Amygdala (tissue), 56 donors: Measurements from ENCODE around the gene CYP2D6.
"Not testable (repeated sequence)": the region's sequence is repeated elsewhere in the genome, so short reads cannot be mapped to it uniquely, and the experiment has no call there.

Source experiments
- DNase-seq, 56 donors: peaks; one replicate each; lab custom pipeline; 2025; lab: John Stamatoyannopoulos, UW

The CYP2D6 gene

DNA sequence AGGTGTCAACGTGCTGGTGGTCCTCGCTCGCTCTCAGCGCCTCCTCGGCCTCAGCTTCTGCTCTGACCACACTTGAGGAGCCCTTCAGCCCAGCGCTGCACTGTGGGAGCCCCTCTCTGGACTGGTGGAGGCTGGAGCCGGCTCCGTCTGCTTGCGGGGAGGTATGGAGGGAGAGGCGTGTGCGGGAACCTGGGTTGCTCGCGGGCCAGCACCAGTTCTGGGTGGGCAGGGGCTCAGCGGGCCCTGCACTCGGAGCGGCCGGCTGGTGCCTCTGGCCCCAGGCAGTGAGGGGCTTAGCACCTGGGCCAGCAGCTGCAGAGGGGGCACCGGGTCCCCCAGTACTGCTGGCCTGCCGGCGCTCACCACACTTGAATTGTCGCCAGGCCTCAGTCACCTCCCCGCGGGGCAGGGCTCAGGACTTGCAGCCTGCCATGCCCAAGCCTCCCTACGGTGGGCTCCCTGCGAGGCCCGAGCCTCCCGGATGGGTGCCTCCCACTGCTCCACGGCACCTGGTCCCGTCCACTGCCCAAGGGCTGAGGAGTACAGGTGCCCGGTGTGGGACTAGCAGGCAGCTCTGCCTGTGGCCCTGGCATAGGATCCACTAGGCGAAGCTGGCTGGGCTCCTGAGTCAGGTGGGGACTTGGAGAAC lies 7.6 kb upstream of the CYP2D6 start:
- no peak for DNase-seq

DNA sequence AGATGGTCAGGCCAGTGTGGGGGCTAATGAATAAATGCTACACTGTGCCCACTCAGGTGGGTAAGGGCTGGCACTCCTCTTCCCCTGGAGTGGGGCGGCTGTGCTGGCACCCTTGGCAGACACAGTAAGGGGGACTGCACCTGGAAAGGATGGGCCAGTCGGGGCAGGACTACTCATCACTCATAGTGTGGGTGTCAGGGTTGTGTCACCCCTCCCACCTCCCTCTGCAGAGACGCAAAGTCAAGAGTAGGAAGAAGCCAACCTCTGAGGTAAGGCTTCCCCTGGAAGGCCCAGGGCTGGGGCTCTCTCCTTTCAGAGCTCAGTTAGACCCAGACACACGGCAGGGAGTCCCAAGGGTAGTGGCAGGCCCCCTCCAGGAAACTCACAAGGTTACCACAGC lies 5.1 kb upstream of the CYP2D6 start:
- not testable (repeated sequence) for DNase-seq

DNA sequence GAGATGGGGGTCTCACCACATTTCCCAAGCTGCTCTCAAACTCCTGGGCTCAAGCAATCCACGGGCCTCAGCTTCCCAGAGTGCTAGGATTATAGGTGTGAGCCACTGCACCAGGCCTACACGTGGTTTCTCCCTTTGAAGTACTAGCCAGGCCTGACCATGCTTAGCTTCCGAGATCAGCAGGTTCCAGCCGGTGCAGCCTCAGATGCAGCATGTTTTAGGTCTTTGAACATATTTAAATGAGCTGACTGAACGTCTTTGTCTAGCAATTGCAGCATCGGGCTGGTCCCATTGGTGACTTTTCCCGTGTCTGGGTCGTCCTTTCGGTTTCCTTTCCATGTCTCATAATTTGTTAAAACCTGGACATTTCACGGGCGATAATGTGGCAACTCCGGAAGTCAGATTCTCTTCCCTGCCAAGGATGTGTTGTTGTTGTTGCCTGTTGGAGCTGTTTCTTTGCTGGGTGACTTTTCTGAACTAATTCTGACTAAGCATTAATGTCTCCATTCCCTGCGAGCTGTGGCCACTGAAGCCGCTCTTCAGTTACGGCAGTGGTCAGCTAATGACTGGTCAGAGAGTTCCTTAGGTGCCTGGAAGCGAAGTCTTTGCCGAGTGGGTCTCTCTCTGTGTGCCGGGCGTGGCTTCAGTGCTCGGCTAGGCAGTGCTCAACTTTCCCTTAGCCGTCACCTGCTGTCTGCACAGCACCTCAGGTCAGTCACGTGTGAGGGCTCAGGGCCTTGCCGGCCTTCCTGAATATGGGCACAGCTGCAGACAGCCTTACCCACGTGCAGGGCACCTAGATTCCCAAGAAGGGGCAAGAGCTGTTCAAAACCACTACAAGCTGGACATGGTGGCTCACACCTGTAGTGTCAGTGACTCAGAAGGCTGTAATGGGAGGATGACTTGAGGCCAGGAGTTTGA lies 3.8 kb upstream of the CYP2D6 start:
- DNase-seq, result no peak

DNA sequence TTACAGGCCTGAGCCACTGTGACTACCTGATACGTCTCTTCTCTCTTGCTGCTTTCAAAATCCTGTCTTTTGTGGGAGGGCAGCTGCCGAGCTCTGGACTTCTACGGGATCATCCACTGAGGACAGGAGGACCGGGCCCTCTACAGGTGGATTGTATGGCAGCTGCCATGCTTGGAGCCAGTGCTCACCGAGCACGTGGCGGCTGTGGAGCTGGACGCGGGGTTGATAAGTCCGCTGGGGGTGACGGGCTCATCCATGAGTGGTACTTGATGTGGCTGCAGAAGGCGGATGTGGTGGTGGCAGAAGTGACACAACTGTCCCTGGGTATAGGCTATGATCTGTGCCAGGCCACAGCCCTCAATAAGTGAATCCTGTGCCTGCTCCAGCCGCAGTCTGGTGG lies 1.8 kb upstream of the CYP2D6 start:
- no peak for DNase-seq

DNA sequence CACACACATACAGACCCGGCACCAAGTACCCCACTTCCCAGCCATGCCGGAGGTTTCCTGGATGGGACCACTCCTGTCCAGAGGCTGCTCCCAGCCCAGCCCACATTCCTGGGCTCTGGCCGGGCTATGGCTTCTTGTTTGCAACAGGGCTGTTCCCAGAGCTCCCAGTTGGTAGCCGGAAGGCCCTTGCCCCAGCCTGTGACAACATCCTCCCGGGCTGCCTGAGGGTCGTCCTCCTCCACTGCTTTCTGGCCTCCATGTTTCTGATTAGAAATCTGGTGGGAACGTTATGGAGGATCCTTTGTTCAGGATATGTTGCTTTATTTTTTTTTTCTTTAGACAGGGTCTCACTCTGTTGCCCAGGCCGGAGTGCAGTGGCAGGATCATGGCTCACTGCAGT lies 952 bp upstream of the CYP2D6 start:
- no peak for DNase-seq

DNA sequence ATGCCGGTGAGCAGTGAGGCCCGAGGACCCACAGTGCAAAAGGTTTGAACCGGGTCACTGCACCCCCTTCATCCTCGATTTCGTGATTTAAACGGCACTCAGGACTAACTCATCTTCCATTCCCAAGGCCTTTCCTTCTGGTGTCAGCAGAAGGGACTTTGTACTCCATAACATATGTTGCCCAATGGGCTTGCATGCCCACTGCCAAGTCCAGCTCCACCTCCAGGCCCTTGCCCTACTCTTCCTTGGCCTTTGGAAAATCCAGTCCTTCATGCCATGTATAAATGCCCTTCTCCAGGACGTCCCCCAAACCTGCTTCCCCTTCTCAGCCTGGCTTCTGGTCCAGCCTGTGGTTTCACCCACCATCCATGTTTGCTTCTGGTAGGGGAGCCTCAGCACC lies 428 bp downstream of the CYP2D6 start:
- DNase-seq, result not testable (repeated sequence)

DNA sequence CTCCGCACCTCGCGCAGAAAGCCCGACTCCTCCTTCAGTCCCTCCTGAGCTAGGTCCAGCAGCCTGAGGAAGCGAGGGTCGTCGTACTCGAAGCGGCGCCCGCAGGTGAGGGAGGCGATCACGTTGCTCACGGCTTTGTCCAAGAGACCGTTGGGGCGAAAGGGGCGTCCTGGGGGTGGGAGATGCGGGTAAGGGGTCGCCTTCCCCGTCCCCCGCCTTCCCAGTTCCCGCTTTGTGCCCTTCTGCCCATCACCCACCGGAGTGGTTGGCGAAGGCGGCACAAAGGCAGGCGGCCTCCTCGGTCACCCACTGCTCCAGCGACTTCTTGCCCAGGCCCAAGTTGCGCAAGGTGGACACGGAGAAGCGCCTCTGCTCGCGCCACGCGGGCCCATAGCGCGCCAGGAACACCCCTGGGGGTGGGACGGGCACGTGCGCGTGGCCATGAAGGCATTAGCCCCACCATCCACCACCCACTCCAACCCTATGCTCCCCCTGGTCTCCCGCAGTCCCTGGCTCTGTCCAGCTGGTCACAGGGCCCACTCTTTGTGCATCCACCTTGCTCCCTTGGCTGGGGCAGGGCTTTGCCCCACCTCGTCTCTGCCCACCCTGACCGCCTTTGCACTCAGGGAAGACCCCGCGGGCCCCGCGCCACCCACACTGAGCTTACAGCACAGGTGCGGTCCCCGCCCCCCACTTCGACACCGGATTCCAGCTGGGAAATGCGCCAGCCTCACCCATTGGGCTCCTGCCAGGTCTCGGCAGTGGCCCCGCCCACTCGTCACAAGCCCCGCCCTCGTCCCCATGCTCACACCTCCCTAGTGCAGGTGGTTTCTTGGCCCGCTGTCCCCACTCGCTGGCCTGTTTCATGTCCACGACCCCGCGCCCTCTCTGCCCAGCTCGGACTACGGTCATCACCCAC lies 1.6 kb downstream of the CYP2D6 start:
- peak in 3 of 56 donors; percentile 17 to 57 (median 43) for DNase-seq

DNA sequence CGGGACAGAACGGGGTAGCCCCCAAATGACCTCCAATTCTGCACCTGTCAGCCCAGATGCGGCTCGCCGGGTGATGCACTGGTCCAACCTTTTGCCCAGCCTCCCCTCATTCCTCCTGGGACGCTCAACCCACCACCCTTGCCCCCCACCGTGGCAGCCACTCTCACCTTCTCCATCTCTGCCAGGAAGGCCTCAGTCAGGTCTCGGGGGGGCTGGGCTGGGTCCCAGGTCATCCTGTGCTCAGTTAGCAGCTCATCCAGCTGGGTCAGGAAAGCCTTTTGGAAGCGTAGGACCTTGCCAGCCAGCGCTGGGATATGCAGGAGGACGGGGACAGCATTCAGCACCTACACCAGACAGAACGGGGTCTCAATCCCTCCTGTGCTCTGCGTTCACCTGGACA lies 2.6 kb downstream of the CYP2D6 start:
- not testable (repeated sequence) for DNase-seq

DNA sequence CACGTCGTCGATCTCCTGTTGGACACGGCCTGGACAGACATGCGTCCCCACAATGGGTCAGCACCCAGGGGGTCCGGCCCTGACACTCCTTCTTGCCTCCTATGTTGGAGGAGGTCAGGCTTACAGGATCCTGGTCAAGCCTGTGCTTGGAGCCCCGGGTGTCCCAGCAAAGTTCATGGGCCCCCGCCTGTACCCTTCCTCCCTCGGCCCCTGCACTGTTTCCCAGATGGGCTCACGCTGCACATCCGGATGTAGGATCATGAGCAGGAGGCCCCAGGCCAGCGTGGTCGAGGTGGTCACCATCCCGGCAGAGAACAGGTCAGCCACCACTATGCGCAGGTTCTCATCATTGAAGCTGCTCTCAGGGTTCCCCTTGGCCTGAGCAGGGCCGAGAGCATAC lies 3.0 kb downstream of the CYP2D6 start:
- DNase-seq, result no peak

DNA sequence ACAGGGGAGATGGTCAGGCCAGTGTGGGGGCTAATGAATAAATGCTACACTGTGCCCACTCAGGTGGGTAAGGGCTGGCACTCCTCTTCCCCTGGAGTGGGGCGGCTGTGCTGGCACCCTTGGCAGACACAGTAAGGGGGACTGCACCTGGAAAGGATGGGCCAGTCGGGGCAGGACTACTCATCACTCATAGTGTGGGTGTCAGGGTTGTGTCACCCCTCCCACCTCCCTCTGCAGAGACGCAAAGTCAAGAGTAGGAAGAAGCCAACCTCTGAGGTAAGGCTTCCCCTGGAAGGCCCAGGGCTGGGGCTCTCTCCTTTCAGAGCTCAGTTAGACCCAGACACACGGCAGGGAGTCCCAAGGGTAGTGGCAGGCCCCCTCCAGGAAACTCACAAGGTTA lies 7.1 kb downstream of the CYP2D6 start:
- not testable (repeated sequence) for DNase-seq

DNA sequence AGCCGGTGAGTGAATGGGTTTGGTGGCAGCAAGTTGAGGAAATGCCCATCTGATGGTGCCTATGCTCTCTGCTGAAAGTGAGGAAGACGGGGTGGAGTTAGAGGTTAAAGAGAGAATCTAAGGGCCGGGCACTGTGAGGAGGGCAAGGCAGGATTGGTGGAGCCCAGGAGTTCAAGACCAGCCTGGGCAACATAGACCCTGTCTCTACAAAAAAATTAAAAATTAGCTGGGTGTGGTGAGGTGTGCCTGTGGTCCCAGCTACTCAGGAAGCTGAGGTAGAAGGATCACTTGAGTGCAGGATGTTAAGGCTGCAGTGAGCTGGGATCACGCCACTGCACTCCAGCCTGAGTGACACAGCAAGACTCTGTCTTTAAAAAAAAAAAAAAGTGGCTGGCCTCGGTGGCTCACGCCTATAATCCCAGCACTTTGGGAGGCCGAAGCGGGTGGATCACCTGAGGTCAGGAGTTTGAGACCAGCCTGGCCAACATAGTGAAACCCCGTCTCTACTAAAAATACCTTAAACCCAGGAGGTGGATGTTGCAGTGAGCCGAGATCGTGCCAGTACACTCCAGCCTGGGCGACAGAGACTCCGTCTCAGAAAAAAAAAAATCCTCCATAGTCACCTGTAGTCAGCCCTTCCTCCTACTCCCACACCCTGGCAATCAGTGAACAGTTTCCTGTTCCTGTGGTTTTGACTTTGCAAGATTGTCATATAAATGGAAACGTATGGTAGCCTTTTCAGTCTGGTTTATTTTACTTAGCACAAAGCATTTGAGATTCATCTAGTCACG lies 10.2 kb downstream of the CYP2D6 start:
- not testable (repeated sequence) for DNase-seq

DNA sequence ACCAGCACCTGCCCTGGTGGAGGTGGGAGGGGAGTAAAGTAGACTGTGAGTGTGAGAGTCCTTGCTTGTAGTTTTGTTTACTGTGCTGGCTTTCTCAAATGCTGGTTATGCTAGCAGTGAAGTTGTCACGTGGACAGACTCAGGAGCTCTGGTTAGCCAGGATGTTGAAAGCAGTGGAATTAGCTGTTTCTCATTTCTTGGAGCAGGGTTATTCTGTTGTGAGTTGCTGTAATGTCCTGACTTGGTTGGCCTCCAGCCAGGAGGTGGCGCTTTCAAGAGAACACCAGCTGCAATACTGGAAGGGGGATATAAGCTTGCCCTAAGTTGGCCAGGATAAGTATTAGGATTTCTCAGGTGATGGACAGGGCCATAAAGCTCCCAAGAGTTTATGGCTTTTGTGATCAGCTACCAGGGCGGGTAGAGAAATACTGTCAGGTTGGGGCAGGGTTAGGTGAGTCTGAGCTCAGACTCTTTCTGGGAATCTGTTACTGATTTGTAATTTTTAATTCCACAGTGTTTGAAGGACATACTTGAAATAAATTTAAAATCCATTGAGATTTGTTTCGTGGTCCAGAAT lies 13.7 kb downstream of the CYP2D6 start:
- DNase-seq, result peak in 1 of 56 donors; percentile 10

DNA sequence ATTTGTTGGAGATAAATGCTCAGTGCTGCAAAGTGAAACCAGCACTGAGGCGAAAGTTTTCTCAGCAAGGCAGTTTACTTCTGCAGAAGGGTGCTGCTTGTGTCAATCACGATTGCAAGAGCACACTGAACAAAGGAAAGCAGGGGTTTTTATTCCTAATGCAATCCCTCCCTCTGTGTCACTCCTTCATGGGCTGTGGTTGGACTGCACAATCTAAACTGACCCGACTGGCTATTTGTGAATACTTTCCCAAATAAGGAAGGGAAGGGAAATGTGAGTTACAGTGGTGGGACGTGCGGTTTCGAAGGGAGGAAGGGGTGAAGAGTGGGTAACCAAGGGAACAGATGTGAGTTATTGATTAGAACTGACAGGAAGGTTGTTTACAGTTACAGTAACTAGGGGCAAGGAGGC lies 15.2 kb downstream of the CYP2D6 start:
- DNase-seq, result not testable (repeated sequence)

DNA sequence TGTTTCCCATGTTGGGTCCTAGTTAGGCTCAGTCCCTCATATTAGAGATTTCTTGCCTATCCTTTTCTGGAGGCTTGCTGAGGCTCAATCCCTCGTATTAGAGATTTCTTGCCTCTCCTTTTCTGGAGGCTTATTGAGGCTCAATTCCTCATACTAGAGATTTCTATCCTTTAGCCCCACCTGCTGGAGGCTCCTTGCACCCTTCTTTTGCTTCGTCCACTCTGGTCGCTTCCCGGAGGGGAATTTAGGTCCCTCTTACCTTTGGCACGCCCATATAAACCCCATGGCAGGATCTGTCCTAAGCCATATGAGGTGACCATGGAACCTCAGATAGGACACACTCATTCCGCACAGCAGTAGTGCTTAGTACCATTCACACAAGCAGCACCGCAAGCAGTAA lies 15.9 kb downstream of the CYP2D6 start:
- DNase-seq, result peak in 2 of 56 donors; percentile 6 to 47

DNA sequence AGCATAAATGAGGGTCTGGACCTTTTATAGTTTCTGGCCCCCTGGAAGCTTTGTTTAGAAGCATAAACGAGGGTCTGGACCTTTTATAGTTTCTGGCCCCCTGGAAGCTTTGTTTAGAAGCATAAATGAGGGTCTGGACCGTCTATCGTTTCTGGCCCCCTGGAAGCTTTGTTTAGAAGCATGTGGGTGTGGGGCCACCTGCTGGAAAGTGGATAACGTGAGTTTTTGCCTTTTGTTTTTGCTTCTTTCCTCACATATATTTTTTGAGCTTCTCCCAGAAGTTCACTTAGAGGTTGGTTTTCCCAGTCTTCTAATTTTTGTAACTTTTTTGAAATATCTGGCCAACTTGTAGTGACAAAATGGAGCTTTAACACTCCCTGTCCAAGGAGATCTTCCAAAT lies 17.8 kb downstream of the CYP2D6 start:
- not testable (repeated sequence) for DNase-seq

DNA sequence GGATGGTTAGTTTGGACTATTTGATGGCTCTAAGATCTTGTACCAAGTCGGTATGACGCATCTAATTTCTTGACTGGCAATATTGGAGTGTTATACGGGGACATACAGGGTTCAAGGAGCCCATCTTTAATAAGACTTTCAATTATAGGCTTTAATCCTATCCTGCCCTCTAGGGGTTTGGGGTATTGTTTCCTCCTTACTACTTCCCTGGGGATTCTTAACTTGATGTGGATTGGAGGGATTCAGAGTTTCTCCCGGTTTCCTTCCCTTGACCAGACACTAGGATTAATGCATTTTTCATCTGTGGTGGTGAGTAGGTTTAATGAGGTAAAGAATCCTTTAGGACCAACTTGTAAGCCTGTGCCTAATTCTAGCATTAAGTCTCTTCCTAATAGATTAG lies 18.8 kb downstream of the CYP2D6 start:
- DNase-seq, result no peak

DNA sequence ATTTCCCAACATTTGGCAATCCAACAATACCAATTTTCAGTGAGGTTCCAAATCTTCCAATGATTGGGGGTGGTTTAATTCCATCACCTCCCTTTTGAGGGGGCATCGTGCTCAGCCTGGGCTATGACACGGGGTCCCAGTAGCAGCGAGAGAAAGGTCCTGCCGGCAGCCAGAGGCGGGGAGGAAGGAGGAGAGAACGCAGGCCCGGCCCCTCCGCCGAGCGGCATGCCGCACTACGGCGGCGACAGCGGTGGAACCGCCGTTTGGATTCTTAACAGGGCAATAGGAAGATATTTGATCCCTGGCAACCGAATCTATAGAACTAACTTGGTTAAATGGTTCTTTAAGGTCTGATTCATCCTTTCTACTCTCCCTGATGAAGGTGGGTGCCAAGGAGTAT lies 21.8 kb downstream of the CYP2D6 start:
- no peak for DNase-seq

DNA sequence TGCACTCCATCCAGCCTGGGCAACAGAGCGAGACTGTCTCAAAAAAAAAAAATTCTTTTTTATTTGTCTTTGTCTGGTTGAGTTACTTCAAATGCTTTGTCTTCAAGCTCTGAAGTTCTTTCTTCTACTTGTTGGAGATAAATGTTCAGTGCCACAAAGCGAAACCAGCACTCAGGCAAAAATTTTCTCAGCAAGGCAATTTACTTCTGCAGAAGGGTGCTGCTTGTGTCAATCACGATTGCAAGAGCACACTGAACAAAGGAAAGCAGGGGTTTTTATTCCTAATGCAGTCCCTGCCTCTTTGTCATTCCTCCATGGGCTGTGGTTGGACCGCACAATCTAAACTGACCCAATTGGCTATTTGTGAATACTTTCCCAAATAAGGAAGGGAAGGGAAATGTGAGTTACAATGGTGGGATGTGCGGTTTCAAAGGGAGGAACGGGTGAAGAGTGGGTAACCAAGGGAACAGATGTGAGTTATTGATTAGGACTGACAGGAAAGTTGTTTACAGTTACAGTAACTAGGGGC lies 26.2 kb downstream of the CYP2D6 start:
- not testable (repeated sequence) for DNase-seq

DNA sequence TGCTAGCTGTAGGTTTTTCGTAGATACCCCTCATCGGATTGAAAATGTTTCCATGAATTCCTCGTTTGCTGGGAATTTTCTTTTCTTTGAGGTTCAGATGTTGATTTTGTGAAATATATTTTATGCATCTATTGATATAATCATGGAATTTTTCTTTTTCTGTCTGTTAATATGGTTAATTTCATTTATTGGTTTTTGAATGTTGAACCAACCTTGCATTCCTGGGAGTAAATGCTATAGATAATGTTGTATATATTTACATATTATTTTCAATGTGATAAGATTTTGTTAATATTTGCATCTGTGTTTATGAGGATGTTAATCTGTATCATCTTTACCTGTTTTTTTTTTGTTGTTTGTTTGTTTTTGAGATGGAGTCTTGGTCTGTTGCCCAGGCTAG lies 29.4 kb downstream of the CYP2D6 start:
- DNase-seq, result no peak

DNA sequence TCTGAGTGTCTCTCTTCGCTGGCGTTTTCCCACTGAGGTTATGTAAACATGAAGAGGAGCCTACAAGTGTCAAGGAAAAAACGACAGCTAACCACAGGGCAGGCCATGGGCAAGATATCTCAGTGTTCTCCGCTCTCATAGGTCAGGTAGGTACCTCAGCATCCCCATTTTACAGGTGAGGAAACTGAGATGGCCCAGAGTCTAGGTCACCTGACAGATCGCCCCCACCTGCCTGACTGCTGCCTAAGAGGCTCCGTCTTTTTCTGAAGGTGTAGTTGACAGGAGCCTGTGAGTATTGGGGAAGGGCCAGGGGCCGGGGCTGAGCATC lies 39.2 kb downstream of the CYP2D6 start:
- DNase-seq, result no peak
